Activated CD8-positive, alpha-beta T cell treated with anti-CD3 and anti-CD28 coated beads for 36 hours (primary cell): ENCODE results near the gene P2RY2. TPM values are rescaled to one million over a fixed set of nuclear protein-coding genes. Genes with fewer than 3 reads are reported as not detected.

Source experiments
- ATAC-seq: fragments of 200-7000 bp; cut with Tn5 transposase; one replicate; pipeline ENCODE4 v1.10.0; 2021; ENCODE audit warnings: mild to moderate bottlenecking, moderate library complexity
- CTCF ChIA-PET: fragments of 350-600 bp; sonication (Branson Sonifier 250); formaldehyde crosslinking; loops from one replicate; lab custom pipeline; 2021; ENCODE audit warnings: antibody characterized with exemption; lab: Charles Lee
- POLR2A ChIA-PET: fragments of 350-600 bp; sonication (Branson Sonifier 250); formaldehyde crosslinking; loops from one replicate; lab custom pipeline; 2021; ENCODE audit warnings: antibody characterized with exemption; lab: Charles Lee
- DNase-seq: peaks from one replicate; pipeline ENCODE4 v3.0.0-alpha.2; 2020
- H3K27ac Mint-ChIP-seq: one replicate; pipeline ENCODE4 v1.8.0; 2021; ENCODE audit warnings: mild to moderate bottlenecking, mixed read lengths
- H3K27me3 Mint-ChIP-seq: one replicate; pipeline ENCODE4 v1.8.0; 2021; ENCODE audit warnings: mixed read lengths
- H3K36me3 Mint-ChIP-seq: one replicate; pipeline ENCODE4 v1.8.0; 2021; ENCODE audit warnings: low read depth, mixed read lengths
- H3K4me1 Mint-ChIP-seq: one replicate; pipeline ENCODE4 v1.8.0; 2021; ENCODE audit warnings: low read depth, mixed read lengths
- H3K4me3 Mint-ChIP-seq: one replicate; pipeline ENCODE4 v1.8.0; 2021; ENCODE audit warnings: mild to moderate bottlenecking, moderate library complexity, mixed read lengths
- H3K9me3 Mint-ChIP-seq: one replicate; pipeline ENCODE4 v1.8.0; 2021; ENCODE audit warnings: mixed read lengths
- CTCF ChIP-seq: fragments of 200-600 bp; IDR thresholded peaks from one replicate; pipeline ENCODE4 v1.8.0; 2022; ENCODE audit warnings: antibody characterized with exemption, mild to moderate bottlenecking
- intact Hi-C: fragments of 100-400 bp; cut with micrococcal nuclease; formaldehyde crosslinking; loops from one replicate; pipeline ENCODE4 v1.10.0; 2022
- total RNA-seq, 2 experiments: library from RNA; stranded (reverse); gene quantifications; one replicate each; pipeline ENCODE4 v1.2.3, GENCODE V29; 2021

Gene P2RY2
- total RNA-seq, 2 experiments from 2014 or later, result not detected

- intact Hi-C loops, result no loop called here
- no peak for DNase-seq
- Mint-ChIP-seq H3K4me3 (no peak overlapping the region), H3K36me3 (no peaks in the 10 kb centered on the region), H3K4me1 (no peaks in the 10 kb centered on the region), H3K27me3 (peaks cover 20% of the 10 kb centered on the region), H3K9me3 (no peaks in the 10 kb centered on the region), H3K27ac (no peak overlapping the region)
- ATAC-seq, result no peak
- no peak for TF ChIP-seq CTCF
- CTCF ChIA-PET, result interaction anchor here (1.6 kb wide), 2 partner anchors 28 to 29 kb away, joined by 4 to 5 read pairs; no protein-coding TSS in a partner anchor
- POLR2A ChIA-PET, result interaction anchor here (1.1 kb wide), 1 partner anchor 12 kb away, joined by 3 read pairs; no protein-coding TSS in a partner anchor
Measured at GRCh38 chr11:73266646-73267020, 48.6 kb downstream of the P2RY2 start.

GRCh38 chr11:73267122-73267846 is 49.2 kb downstream of the P2RY2 start:
- no peaks in the 10 kb centered on the region for H3K9me3 Mint-ChIP-seq
- H3K36me3 Mint-ChIP-seq, result no peaks in the 10 kb centered on the region
- H3K27me3 Mint-ChIP-seq, result peaks cover 18% of the 10 kb centered on the region
- no peak for DNase-seq
- ChIA-PET CTCF (interaction anchor here (0.6 to 1.6 kb wide), 3 partner anchors 28 to 684 kb away, joined by 3 to 5 read pairs (median 4); partner anchors contain the start of gene DNAJB13), POLR2A (interaction anchor here (1.0 to 1.1 kb wide), 2 partner anchors 13 to 445 kb away, joined by 3 read pairs; no protein-coding TSS in a partner anchor)
- no peak for TF ChIP-seq CTCF
- no peaks in the 10 kb centered on the region for H3K4me1 Mint-ChIP-seq
- no peak for ATAC-seq
- intact Hi-C loops, result no loop called here
- no peak overlapping the region for H3K27ac Mint-ChIP-seq
- H3K4me3 Mint-ChIP-seq, result no peak overlapping the region

DNA sequence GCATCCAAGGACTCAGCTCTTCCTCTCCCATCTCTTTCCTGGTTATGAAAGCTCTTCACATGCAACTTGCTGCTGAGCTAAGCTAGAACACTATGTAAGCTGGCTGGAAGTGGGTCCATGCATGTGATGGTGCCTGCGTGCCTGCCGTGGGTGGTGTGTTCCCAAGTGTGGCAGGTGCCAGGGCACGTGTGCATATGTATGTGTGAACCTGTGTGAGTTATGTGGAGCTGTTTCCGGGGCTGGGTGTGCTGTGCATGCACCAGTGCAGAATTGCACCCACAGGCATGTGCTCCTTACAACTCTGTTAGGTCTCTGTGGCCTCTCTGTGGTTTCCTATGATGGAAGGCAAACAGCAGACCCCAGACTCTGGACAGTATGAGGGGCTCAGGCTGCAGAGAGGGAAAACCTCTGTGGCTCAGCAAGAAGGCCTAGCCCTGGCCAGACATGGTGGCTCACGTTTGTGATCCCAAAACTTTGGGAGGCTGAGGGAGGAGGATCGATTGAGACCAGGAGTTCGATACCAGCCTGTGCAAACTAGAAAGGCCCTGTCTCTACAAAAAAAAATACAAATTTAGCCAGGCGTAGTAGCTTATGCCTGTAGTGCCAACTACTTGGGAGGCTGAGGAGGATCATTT is 49.9 kb downstream of the P2RY2 start:
- DNase-seq (no peak), ATAC-seq (no peak)
- ChIA-PET CTCF (interaction anchor here (0.6 kb wide), 1 partner anchor 683 kb away, joined by 3 read pairs; the partner anchor contains the start of gene DNAJB13), POLR2A (interaction anchor here (0.9 to 1.1 kb wide), 3 partner anchors 14 to 446 kb away, joined by 3 read pairs; no protein-coding TSS in a partner anchor)
- H3K4me3 Mint-ChIP-seq, result no peak overlapping the region
- H3K27ac Mint-ChIP-seq, result no peak overlapping the region
- H3K9me3 Mint-ChIP-seq, result no peaks in the 10 kb centered on the region
- no peaks in the 10 kb centered on the region for H3K4me1 Mint-ChIP-seq
- intact Hi-C loops, result no loop called here
- no peaks in the 10 kb centered on the region for H3K36me3 Mint-ChIP-seq
- peaks cover 13% of the 10 kb centered on the region for H3K27me3 Mint-ChIP-seq
- TF ChIP-seq CTCF, result no peak

GRCh38 chr11:73268671-73269271 is 50.7 kb downstream of the P2RY2 start:
- Mint-ChIP-seq H3K27ac (no peak overlapping the region), H3K36me3 (no peaks in the 10 kb centered on the region), H3K27me3 (peaks cover 9% of the 10 kb centered on the region), H3K9me3 (no peaks in the 10 kb centered on the region), H3K4me1 (no peaks in the 10 kb centered on the region), H3K4me3 (no peak overlapping the region)
- ATAC-seq, result no peak
- intact Hi-C loops, result no loop called here
- no peak for TF ChIP-seq CTCF
- ChIA-PET CTCF (interaction anchor here (1.3 kb wide), 1 partner anchor 26 kb away, joined by 3 read pairs; no protein-coding TSS in a partner anchor), POLR2A (interaction anchor here (0.9 kb wide), 1 partner anchor 19 kb away, joined by 3 read pairs; no protein-coding TSS in a partner anchor)
- DNase-seq, result no peak
